GM23248 (cell line): Measurements from ENCODE around the gene FILIP1.

Source experiments
- EZH2 ChIP-seq: fragments of 200-600 bp; sonication (generic); IDR thresholded peaks from 2 replicates; pipeline ENCODE4 v1.6.1; 2018; ENCODE audit warnings: antibody characterized with exemption, mild to moderate bottlenecking; ENCODE audit not compliant: insufficient read depth, poor library complexity, severe bottlenecking
- EZH2phosphoT487 ChIP-seq: fragments of 200-600 bp; sonication (generic); IDR thresholded peaks from 2 replicates; pipeline ENCODE4 v1.6.1; 2018; ENCODE audit warnings: antibody characterized with exemption, moderate library complexity, mild to moderate bottlenecking, low read depth; ENCODE audit not compliant: insufficient read depth

DNA sequence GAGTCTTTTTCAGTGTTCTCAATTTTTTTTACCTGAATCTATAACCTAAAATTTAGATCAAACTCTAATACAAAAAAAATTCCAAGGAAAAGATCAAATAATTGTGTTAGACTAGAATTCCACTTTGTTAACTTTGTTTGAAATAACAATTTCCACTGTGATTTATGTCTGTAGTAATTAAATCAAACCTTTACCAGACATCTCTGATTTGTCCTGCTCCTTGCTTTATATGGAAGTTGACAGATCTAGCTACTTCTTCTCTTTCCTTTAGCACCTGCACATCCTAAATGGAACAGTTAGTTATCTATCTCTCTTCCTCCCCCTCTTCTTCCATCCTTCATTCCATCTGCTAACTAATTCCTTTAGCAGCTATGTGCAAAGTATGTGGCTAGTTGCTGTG is 109.5 kb downstream of the FILIP1 start:
- TF ChIP-seq EZH2 (no peak), EZH2phosphoT487 (no peak)
